GM19043 (cell line): ENCODE measurements around the gene ATXN10.
"Not testable (repeated sequence)": the region's sequence is repeated elsewhere in the genome, so short reads cannot be mapped to it uniquely, and the experiment has no call there.

Experiments
- ATAC-seq: cut with Tn5 transposase; IDR thresholded peaks from one replicate; pipeline ENCODE4 v1.9.1; 2021; ENCODE audit warnings: low read depth; ENCODE audit not compliant: unreplicated experiment

ATXN10 gene

DNA sequence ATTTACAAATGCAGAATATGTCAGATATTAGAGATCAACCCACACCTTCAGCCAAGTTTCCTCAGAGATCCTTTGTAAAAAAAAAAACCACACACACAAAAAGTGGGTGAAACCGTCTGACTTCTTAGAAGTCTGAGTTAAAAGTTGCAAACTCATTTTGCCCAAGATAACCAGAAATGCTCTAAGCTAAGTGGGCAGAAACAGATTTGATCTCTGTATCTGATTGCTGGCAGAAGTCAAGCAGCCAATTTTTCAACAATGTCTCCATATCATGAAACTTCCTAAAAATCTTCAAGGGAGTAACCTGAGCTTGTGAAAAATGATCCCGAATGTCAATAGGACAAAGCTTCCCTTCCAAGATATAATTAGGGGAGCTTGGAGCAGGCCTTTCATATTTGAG, 28.6 kb upstream of the ATXN10 start:
- no peak for ATAC-seq

- ATAC-seq: no peak
Observed at GRCh38 chr22:45644714-45645113, 26.9 kb upstream of the ATXN10 start.

- no peak for ATAC-seq
Observed at GRCh38 chr22:45645150-45645525, 26.5 kb upstream of the ATXN10 start.

DNA sequence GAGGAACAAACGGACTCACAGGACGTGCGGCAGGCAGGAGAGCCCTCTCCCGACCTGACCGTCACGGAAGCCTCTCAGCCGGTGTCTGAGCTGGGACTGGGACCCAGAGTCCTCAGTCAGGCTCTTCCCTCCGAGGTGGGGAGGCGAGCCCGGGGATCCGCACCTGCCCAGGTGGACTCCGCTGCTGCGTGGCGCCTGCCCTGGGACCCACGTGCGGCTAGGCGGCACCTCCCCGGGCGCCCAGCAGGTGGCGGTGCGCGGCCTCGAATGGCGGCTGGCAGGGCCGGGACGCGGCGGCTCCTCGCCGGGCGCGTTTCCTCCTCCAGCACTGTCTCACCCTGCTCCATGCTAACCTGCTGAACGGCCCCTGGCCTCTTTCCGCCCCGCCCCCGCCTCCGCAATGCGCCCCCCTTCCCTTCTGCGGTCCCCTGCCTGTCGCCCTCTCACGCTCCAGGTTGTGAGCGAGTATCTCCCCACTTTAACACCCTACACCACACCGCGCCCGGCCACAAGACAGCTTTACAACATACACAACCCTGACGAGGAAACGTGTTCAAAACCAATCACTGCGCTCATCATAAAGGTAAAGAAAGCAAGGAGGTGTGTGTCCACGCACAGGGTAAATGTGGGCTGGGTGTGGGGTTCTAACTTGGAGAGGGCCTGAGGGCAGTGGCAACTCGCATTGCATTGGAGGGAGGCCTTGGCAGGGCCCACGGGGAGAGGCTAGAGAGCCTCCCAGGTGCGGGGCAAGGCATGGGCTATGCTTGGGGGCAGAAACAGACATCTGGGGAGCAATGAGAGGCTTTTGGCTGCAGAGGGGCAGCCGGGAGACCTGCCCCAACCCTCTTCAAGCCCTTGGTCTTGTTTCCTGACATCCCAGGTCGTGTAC, 25.9 kb upstream of the ATXN10 start:
- ATAC-seq: no peak

DNA sequence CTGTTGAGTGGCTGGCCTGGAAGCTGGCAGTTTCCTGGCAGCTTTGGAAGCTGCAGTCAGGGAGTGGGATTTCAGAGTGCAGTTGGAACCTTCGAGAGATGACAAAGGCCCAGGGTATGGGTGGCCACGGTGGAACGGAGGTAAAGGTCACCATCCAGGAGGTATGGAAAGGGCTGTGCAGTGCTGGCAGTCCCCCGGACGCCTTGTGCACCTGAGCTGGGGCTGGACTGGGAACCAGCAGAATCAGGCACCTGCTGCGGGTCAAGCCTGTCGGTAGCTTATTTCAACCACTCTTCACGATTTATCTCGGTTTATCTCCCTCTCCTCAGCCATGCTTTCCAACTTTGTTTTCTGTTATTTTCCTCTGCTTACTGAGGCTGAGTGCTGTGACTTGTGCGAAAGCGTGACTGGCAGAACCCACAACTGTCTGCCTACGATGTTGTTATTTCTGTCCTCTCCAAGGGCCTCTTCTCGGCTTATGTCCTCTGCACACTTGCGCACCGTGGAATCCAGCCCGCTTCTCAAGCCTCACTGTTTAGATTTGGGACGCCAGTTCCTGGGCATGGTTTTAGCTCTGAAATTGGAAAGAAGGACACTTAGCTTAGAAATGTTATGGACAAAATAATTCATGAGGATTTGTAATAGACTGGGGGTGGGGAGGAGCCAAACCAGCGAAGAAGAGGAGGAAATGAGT, 24.0 kb upstream of the ATXN10 start:
- ATAC-seq: no peak

GRCh38 chr22:45648301-45649117, 23.1 kb upstream of the ATXN10 start:
- ATAC-seq: no peak

- no peak for ATAC-seq
Observed at GRCh38 chr22:45649809-45650208, 21.8 kb upstream of the ATXN10 start.

DNA sequence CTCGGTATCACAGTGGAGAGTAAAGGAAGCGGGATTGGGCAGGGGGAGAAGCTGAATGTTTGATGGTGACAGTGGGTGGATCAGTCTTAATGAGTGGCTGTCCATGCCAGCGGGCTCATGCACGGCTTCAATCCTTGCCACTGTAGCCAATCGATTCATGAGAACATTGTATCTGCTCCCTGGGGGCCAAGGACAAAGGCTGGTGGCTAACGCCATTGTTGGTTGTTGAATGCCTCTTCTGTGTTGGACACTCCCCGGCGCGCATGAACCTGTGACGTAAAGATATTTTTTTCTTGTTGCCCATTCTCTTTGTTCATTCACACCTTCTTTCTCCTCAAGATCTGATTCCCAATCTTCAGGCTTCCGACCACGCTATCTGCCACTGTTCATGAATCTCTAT, 20.9 kb upstream of the ATXN10 start:
- ATAC-seq: no peak

DNA sequence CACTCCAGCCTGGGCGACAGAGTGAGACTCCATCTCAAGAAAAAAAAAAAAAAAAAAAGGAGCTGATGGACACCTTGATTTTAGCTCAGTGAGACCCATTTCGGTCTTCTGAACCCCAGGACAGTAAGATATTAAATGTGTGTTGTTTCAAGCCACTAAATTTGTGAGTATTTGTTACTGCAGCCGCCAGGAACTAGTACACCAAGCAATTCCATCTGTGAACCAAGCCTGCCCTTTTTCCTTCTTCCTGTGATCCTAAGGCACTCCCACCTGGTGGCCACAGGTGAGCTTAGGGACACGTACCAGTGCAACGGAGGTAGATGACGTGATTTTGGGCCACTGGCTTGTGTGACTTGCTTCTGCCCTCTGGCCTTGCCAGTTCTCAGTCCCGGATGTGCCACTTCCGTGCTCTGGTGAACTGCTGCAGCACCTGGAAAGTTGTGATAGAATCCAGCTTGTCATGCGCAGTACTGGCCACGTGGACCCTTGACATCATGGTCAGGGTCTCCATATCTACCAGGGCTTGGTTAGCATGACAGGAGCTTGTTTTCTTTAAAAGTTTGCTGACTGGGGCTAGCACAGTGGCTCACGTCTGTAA, 19.6 kb upstream of the ATXN10 start:
- ATAC-seq: no peak

GRCh38 chr22:45656577-45656976, 15.1 kb upstream of the ATXN10 start:
- ATAC-seq: no peak

DNA sequence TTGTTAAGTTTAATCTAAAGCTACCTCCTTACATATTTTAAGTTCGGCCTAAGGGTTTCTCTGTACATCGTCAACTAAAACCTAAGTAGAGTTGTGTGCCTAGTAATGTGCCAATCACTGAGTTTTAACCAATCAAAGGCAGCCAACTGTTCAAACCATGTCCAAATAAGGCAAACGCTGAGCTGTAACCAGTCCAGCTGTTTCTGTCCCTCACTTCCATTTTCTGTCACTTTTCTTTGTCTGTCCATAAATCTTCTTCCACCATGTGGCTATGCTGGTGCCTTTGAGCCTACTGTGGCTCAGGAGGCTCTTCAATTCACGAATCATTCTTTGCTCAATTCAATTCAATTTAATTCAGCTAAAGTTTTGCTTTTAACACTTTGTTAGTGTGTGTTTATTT, 13.9 kb upstream of the ATXN10 start:
- ATAC-seq: no peak

DNA sequence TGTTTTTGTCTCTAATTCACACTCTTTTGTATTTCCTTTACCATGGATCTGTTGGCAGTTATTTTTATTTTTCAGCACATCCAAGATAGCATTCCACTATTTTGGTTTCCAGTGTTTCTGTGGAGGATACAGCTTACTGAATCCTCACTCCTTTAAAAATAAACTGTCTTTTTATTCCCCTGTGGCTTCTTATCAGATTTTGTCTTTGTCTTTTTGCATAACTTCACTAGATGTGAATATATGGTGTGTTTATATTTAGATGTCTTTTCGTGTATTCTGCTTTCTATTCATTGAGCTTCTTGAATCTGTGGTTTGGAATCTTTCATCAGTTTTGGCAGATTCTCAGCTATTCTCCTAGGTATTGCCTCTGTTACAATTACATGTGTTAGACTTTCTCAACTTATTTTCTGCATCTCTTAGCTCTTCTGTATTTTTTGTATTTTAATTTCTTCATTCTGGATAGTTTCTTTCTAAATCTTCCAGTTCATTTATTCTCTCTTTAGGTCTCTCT, 7.4 kb upstream of the ATXN10 start:
- no peak for ATAC-seq

DNA sequence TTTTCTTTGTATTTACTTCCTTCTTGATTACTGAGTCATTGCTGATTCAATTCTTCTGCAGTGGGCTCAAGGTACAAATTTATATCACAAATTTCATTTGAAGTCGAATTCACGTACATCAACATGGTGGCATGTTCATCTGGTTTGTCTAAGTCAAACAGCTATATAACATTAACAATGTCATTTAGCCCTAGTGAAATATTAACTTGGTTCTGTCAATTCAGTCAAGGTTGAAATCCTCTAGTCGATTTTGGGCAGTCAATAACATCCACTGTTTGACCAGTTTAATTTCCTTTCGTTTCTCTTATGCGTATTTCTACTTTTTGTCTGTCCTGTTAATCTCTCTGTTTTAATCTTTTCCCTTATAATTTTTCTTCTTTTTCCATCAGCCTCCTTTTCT, 4.1 kb upstream of the ATXN10 start:
- no peak for ATAC-seq

DNA sequence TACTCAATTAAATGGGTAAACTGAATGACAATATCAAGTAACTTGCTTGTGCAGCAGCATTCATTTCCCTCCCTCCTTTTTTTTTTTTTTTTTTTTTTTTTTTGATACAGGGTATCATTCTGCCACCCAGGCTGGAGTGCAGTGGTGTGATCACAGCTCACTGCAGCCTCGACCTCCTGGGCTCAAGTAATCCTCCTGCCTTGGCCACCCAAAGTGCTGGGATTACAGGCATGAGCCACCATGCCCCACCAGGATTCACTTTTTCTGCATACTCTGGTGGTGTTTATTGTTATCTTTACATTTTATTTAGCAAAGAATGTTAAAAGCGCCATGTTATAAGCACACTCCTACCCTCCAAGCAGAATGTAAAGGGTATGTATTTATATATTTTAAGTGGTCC, 1.3 kb upstream of the ATXN10 start:
- ATAC-seq: not testable (repeated sequence)

DNA sequence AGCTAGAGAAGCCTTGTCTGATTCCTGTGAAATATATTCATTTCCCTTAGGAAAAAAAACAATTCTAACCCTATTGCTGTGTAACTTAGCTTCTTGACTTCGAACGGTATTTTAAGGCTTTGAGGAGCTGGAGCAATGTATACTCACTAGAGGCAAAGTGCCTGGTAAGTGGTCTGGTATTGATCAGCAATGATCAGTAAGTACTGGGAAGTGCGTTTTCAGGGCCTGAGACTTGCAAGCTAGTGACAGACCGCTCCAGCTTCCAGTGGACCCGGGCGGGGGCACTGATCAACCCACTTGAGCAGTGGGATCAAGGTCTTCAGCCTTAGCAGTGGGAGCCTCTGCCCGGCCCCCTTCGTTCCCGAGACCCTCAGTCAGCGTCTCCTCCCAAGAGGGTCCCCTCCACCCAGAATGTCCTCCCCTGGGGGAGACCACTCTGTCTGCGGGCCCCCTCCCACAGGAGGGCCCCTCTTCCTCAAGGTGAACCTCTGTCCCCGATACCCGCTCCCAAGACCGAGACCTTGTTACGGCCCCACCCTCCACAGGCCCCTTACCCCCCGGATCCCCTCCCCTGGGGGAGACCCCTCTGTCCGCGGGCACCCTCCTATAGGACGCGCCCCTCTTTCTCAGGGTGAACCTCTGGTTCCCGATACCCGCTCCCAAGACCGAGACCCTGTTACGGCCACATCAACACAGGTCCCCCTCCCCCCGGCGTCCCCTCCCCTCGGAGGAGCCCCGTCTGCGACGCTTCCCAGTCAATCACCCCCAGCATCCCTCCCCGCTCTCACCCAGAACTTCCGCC, 452 bp upstream of the ATXN10 start:
- ATAC-seq: no peak

DNA sequence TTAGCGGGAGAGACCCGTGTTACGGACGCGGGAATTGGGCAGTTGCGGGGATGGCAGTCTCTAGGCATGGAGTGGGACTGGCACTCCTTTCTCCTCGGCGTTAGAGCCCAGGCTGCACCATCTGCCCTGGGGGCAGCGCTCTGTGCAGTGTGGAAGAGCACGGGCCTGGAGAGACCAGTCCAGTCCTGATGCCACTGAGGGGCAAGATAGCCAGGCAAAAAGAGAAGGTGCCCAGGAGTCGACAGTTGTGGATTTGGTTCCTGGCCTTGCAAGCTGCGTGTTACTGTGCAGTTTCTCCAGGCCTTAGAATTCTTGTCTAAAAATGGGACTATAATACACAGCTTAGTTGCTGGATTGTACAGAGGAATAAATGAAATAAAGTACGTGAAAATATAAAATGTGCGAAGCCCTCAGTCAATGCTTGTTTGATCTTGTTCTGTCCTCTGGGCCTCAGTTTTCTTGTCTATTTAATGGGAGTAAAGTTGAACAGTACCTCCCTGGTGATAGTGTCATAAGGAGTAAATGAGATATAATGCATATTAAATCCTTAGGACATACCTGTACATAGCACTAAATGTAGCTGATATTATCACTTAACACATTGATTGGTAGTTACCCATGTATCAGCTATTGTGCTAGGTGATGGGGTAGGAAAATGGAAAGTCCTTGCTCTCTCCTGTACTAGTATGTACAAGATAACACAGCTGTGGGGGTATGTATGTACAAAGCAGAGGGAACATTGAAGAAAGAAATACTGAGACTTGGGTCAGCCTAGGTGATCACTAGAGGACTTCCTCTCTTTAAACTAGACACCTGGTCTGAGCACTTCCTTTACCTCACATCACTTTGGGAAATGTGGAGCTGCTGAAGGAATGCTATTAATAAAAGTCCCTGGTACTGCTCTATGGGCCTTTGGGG, 1.2 kb downstream of the ATXN10 start:
- ATAC-seq: no peak

- no peak for ATAC-seq
Observed at GRCh38 chr22:45673482-45674175, 2.0 kb downstream of the ATXN10 start.

- no peak for ATAC-seq
Observed at GRCh38 chr22:45676024-45676423, 4.4 kb downstream of the ATXN10 start.
